Caco-2 (cell line): ENCODE measurements around the gene HPS4. TPM values are rescaled to one million over a fixed set of nuclear protein-coding genes. Genes with fewer than 3 reads are reported as not detected.

Source experiments
- BruUV-seq: library from RNA; stranded (reverse); fragments of 400-500 nt; replicated peaks from 2 replicates; lab custom pipeline; 2021; lab: Mats Ljungman, UMichigan
- CTCF ChIA-PET: fragments of 300-600 bp; sonication (Branson Sonifier 250); formaldehyde crosslinking; loops from one replicate; lab custom pipeline; 2022; ENCODE audit warnings: antibody characterized with exemption; lab: Charles Lee
- POLR2A ChIA-PET: fragments of 300-600 bp; sonication (Branson Sonifier 250); formaldehyde crosslinking; loops from one replicate; lab custom pipeline; 2022; ENCODE audit warnings: antibody characterized with exemption; lab: Charles Lee
- DNase-seq, 2 experiments: peaks; one replicate each; pipeline versions ENCODE4 v3.0.0 to v3.0.0-alpha.2; 2020 to 2022
- H3K27me3 ChIP-seq: replicated peaks from 2 replicates; pipeline ENCODE4 v1.6.0; 2011; ENCODE audit warnings: low read length; ENCODE audit not compliant: control insufficient read depth, insufficient read depth
- H3K36me3 ChIP-seq: 2 replicates; pipeline ENCODE4 v1.5.1; 2011; ENCODE audit warnings: low read length; ENCODE audit not compliant: control insufficient read depth, insufficient read depth
- H3K4me1 ChIP-seq: fragments of 250-450 bp; sonication (Bioruptor Pico); 2 replicates; pipeline ENCODE4 v1.5.1; 2020; ENCODE audit warnings: mild to moderate bottlenecking
- H3K4me3 ChIP-seq: 2 replicates; pipeline ENCODE4 v1.5.1; 2011; ENCODE audit warnings: low read depth, mild to moderate bottlenecking, control low read depth, low read length
- H3K9me3 ChIP-seq: fragments of 250-450 bp; sonication (Bioruptor Pico); 2 replicates; pipeline ENCODE4 v1.5.1; 2020; ENCODE audit warnings: mild to moderate bottlenecking, moderate library complexity
- H3K27ac Mint-ChIP-seq: one replicate; pipeline ENCODE4 v1.8.0; 2022; ENCODE audit warnings: mixed read lengths; ENCODE audit not compliant: unreplicated experiment
- H3K27me3 Mint-ChIP-seq: one replicate; pipeline ENCODE4 v1.8.0; 2022; ENCODE audit warnings: mixed read lengths; ENCODE audit not compliant: insufficient read depth, unreplicated experiment
- H3K36me3 Mint-ChIP-seq: one replicate; pipeline ENCODE4 v1.8.0; 2022; ENCODE audit warnings: mild to moderate bottlenecking, mixed read lengths; ENCODE audit not compliant: insufficient read depth, unreplicated experiment
- H3K4me1 Mint-ChIP-seq: one replicate; pipeline ENCODE4 v1.8.0; 2022; ENCODE audit warnings: low read depth, mixed read lengths; ENCODE audit not compliant: unreplicated experiment
- H3K4me3 Mint-ChIP-seq: one replicate; pipeline ENCODE4 v1.8.0; 2022; ENCODE audit warnings: mild to moderate bottlenecking, moderate library complexity, mixed read lengths; ENCODE audit not compliant: unreplicated experiment
- H3K9me3 Mint-ChIP-seq: one replicate; pipeline ENCODE4 v1.8.0; 2022; ENCODE audit warnings: mixed read lengths; ENCODE audit not compliant: unreplicated experiment
- intact Hi-C: fragments of 100-400 bp; cut with micrococcal nuclease; formaldehyde crosslinking; loops from one replicate; pipeline ENCODE4 v1.10.0; 2022; ENCODE audit not compliant: unreplicated experiment
- total RNA-seq: library from RNA; stranded (reverse); gene quantifications from 2 replicates; pipeline ENCODE4 v1.2.3, GENCODE V29; 2022
- TF ChIP-seq, protein P1 (sequence below), 2 experiments: fragments of 200-600 bp in 1 of 2; IDR thresholded peaks; 1 replicate in 1 of 2; 2 replicates in 1 of 2; pipeline versions ENCODE4 v1.5.1 to v1.8.0; 2011 to 2022; ENCODE audit warnings: antibody characterized with exemption in 1 of 2, control low read depth in 1 of 2, inconsistent platforms in 1 of 2, low read depth in 1 of 2, low read length in 1 of 2, mild to moderate bottlenecking in 1 of 2, moderate library complexity in 1 of 2; ENCODE audit not compliant: insufficient read depth in 1 of 2, severe bottlenecking in 1 of 2, unreplicated experiment in 1 of 2

HPS4 gene
- total RNA-seq, 1 experiment from 2014 or later, result 35.1 TPM

DNA sequence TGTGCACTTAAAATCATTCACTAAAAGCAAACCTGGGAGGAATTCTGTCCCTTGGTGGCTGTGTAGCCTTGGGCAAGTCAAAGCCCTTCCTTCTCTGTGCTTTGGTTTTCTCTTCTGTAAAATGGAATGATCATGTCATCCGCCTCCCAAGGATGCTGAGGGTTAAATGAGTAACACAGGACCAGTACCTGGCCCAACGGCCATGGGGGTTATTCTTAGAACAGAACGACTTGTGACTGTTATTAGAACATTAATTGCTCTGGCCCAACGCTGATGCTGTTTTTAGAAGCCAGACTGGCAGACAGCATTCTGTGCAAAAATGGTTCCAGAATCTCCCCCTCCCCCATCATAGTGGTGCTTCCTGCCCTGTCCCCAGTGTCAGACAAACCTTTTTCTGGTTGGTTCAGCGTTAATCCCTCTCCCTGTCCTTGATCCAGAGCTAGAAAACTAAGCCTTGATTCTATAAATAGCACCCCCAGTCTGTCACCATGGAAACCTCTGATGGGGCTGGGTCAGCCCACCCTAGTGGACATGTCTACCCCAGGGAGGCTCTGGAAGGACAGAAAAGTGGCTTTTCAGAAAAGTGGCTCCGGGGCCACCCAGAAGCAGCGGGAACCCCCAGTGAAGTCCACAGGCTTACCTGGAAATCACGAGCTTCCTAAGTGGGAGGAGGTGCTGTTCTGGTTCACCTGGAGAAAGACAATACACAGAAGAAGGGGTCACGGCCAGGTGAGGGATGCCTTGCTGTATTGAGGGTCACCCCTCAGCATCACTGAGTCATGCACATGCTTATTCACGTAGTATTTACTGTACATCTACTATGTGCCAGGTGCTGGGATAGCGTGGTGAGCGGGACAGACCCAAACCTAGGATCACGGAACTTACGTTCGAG, 44.2 kb upstream of the HPS4 start:
- Mint-ChIP-seq H3K36me3 (peaks cover 13% of the 10 kb centered on the region), H3K27ac (no peak overlapping the region), H3K27me3 (no peaks in the 10 kb centered on the region), H3K9me3 (no peaks in the 10 kb centered on the region), H3K4me1 (no peaks in the 10 kb centered on the region), H3K4me3 (no peak overlapping the region)
- TF ChIP-seq, protein P1, sequence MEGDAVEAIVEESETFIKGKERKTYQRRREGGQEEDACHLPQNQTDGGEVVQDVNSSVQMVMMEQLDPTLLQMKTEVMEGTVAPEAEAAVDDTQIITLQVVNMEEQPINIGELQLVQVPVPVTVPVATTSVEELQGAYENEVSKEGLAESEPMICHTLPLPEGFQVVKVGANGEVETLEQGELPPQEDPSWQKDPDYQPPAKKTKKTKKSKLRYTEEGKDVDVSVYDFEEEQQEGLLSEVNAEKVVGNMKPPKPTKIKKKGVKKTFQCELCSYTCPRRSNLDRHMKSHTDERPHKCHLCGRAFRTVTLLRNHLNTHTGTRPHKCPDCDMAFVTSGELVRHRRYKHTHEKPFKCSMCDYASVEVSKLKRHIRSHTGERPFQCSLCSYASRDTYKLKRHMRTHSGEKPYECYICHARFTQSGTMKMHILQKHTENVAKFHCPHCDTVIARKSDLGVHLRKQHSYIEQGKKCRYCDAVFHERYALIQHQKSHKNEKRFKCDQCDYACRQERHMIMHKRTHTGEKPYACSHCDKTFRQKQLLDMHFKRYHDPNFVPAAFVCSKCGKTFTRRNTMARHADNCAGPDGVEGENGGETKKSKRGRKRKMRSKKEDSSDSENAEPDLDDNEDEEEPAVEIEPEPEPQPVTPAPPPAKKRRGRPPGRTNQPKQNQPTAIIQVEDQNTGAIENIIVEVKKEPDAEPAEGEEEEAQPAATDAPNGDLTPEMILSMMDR (IDR thresholded peaks at IDR 0.05; ENCODE audit: insufficient read depth in 1 of 2, low read depth in 1 of 2, low read length in 1 of 2, severe bottlenecking in 1 of 2, unreplicated experiment in 1 of 2), result no peak
- H3K4me1 ChIP-seq, result peaks cover 4% of the 10 kb centered on the region; the same call in 1 of the 2 replicates
- H3K36me3 ChIP-seq, result no peaks in the 10 kb centered on the region; the same call in 1 of the 2 replicates
- no TSS peak for BruUV-seq
- DNase-seq, result no peak
- intact Hi-C loops, result no loop called here
- POLR2A ChIA-PET, result no interaction called here
- no peaks in the 10 kb centered on the region for H3K27me3 ChIP-seq
- H3K9me3 ChIP-seq, result no peaks in the 10 kb centered on the region
- no peak overlapping the region for H3K4me3 ChIP-seq
- CTCF ChIA-PET, result no interaction called here

DNA sequence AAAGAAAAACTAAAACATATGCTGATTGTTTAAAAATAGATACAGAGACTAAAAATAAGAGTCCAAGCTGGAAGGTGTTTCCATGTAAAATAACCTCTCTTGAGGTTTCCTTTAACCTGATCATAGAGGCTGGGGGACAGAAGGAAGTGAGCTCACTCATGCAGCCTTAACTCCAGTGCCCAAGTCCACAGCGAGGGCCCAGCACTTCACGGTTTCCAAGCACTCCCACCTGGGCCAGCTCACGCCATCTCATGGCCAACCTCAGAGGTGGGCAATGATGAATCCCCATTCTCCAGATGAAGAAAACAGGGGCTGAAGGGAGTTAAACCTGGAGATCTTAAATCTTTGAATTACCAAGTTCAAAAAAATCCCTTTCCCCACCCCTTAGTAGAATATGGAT, 43.6 kb upstream of the HPS4 start:
- intact Hi-C loops, result no loop called here
- no peaks in the 10 kb centered on the region for H3K27me3 Mint-ChIP-seq
- no peak for DNase-seq
- CTCF ChIA-PET, result no interaction called here
- POLR2A ChIA-PET, result no interaction called here
- H3K27ac Mint-ChIP-seq, result no peak overlapping the region
- Histone ChIP-seq H3K36me3 (no peaks in the 10 kb centered on the region; the same call in 1 of the 2 replicates), H3K4me1 (peaks cover 4% of the 10 kb centered on the region; the same call in 1 of the 2 replicates), H3K4me3 (no peak overlapping the region), H3K9me3 (no peaks in the 10 kb centered on the region), H3K27me3 (no peaks in the 10 kb centered on the region)
- TF ChIP-seq, protein P1 (IDR thresholded peaks at IDR 0.05; ENCODE audit: insufficient read depth in 1 of 2, low read depth in 1 of 2, low read length in 1 of 2, severe bottlenecking in 1 of 2, unreplicated experiment in 1 of 2), result no peak
- no peaks in the 10 kb centered on the region for H3K9me3 Mint-ChIP-seq
- BruUV-seq, result no TSS peak
- no peaks in the 10 kb centered on the region for H3K4me1 Mint-ChIP-seq
- H3K4me3 Mint-ChIP-seq, result no peak overlapping the region
- peaks cover 13% of the 10 kb centered on the region for H3K36me3 Mint-ChIP-seq

DNA sequence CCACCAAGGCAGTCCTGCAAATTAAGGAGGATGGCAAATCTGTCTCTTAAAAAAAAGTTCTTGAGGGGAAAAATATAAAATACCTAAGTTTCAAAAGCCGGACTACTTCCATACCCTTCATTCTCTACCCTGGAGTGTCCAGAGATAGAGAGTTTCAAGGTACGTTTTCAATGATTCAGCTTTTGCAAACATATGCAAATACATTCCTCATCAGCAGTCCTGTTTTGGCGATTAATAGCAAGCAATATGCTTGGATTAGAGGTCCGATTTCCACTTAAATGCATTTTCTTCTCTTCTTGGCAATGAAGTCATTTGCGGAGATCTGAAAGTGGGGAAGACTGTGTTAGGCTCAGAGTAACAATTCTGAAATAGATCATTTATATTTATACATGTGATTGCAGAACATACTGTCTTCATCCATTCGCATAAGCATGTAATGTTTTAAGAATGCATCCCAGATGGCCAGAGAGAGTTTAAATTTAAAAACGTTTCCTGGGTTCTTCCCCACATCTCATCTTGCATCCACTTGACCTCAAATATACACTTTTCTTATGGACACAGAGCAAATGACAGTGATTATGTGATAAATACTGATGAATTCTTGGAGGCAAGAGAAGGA, 42.5 kb upstream of the HPS4 start:
- Histone ChIP-seq H3K9me3 (no peaks in the 10 kb centered on the region), H3K36me3 (no peaks in the 10 kb centered on the region; the same call in 1 of the 2 replicates), H3K27me3 (no peaks in the 10 kb centered on the region), H3K4me1 (peaks cover 4% of the 10 kb centered on the region; the same call in 1 of the 2 replicates), H3K4me3 (no peak overlapping the region)
- no peak overlapping the region for H3K27ac Mint-ChIP-seq
- H3K27me3 Mint-ChIP-seq, result no peaks in the 10 kb centered on the region
- intact Hi-C loops, result no loop called here
- no peak for DNase-seq
- no TSS peak for BruUV-seq
- ChIA-PET POLR2A (no interaction called here), CTCF (no interaction called here)
- TF ChIP-seq, protein P1 (IDR thresholded peaks at IDR 0.05; ENCODE audit: insufficient read depth in 1 of 2, low read depth in 1 of 2, low read length in 1 of 2, severe bottlenecking in 1 of 2, unreplicated experiment in 1 of 2), result no peak
- no peaks in the 10 kb centered on the region for H3K9me3 Mint-ChIP-seq
- H3K4me3 Mint-ChIP-seq, result no peak overlapping the region
- no peaks in the 10 kb centered on the region for H3K4me1 Mint-ChIP-seq
- H3K36me3 Mint-ChIP-seq, result peaks cover 13% of the 10 kb centered on the region
